Muscle of back (tissue), 11 donors: Measurements from ENCODE around the gene SH3GL1. TPM values are rescaled to one million over a fixed set of nuclear protein-coding genes. Genes with fewer than 3 reads are reported as not detected.
"Not testable (repeated sequence)": the region's sequence is repeated elsewhere in the genome, so short reads cannot be mapped to it uniquely, and the experiment has no call there.

ENCODE experiments used
- DNase-seq, 3 donors: peaks; one replicate each; pipeline versions ENCODE4 v3.0.0 to v3.0.0-alpha.2; 2013
- polyA plus RNA-seq, 10 donors: library from polyadenylated mRNA; unstranded; fragments of 120-200 nt; gene quantifications; one replicate each; pipeline ENCODE4 v1.2.1, GENCODE V29; 2013; ENCODE audit not compliant: insufficient read length in 10 of 10

SH3GL1 gene
- polyA plus RNA-seq, 10 donors = 45.0 to 80.2 (median 56.5) TPM

GRCh38 chr19:4347521-4347920 is 52.8 kb downstream of the SH3GL1 start:
- DNase-seq = no peak

GRCh38 chr19:4346020-4346383 is 54.3 kb downstream of the SH3GL1 start:
- DNase-seq = no peak

- no peak for DNase-seq
Measured at GRCh38 chr19:4345342-4346019, 54.9 kb downstream of the SH3GL1 start.

GRCh38 chr19:4343370-4344307 is 56.7 kb downstream of the SH3GL1 start, which contains the start of gene MPND:
Gene MPND, plus strand, starts transcription at chr19:4343562. Its CDS starts 32 bp downstream, at chr19:4343594.
- DNase-seq = peak; percentile 86 to 97 (median 95)

GRCh38 chr19:4342615-4343369 is 57.6 kb downstream of the SH3GL1 start:
- DNase-seq = peak; percentile 100

GRCh38 chr19:4342314-4342614 is 58.1 kb downstream of the SH3GL1 start:
- DNase-seq = no peak

- peak in 1 of 3 donors; percentile 47 for DNase-seq
Measured at GRCh38 chr19:4338441-4339355, 61.6 kb downstream of the SH3GL1 start, which contains the start of gene STAP2. Gene STAP2, minus strand, starts transcription at chr19:4338827. Its CDS starts 74 bp downstream, at chr19:4338753.

GRCh38 chr19:4337906-4338440 is 62.4 kb downstream of the SH3GL1 start:
- peak in 1 of 3 donors; percentile 68 for DNase-seq

- no peak for DNase-seq
Measured at GRCh38 chr19:4334929-4335570, 65.3 kb downstream of the SH3GL1 start.

- DNase-seq = no peak
Measured at GRCh38 chr19:4329858-4330257, 70.5 kb downstream of the SH3GL1 start.

GRCh38 chr19:4328991-4329681 is 71.2 kb downstream of the SH3GL1 start:
- not testable (repeated sequence) for DNase-seq

- DNase-seq = peak; percentile 92 to 98 (median 94)
Measured at GRCh38 chr19:4328243-4328990, 71.9 kb downstream of the SH3GL1 start.

- DNase-seq = no peak
Measured at GRCh38 chr19:4327877-4328242, 72.5 kb downstream of the SH3GL1 start.

GRCh38 chr19:4327252-4327876 is 73.0 kb downstream of the SH3GL1 start:
- peak; percentile 30 to 71 (median 34) for DNase-seq

GRCh38 chr19:4326837-4327251 is 73.5 kb downstream of the SH3GL1 start:
- DNase-seq = no peak

GRCh38 chr19:4326215-4326836 is 74.0 kb downstream of the SH3GL1 start:
- no peak for DNase-seq

- no peak for DNase-seq
Measured at GRCh38 chr19:4324228-4324627, 76.1 kb downstream of the SH3GL1 start.

GRCh38 chr19:4323692-4324091 is 76.7 kb downstream of the SH3GL1 start:
- no peak for DNase-seq
